ENCODE measurements around the gene LYZL6. TPM values are rescaled to one million over a fixed set of nuclear protein-coding genes. Genes with fewer than 3 reads are reported as not detected.

The LYZL6 gene
- total and polyA plus RNA-seq, 2 of the 8 experiments (the other 6 are each of a cell fraction or from before 2014, with no cell fraction given): not detected

DNA sequence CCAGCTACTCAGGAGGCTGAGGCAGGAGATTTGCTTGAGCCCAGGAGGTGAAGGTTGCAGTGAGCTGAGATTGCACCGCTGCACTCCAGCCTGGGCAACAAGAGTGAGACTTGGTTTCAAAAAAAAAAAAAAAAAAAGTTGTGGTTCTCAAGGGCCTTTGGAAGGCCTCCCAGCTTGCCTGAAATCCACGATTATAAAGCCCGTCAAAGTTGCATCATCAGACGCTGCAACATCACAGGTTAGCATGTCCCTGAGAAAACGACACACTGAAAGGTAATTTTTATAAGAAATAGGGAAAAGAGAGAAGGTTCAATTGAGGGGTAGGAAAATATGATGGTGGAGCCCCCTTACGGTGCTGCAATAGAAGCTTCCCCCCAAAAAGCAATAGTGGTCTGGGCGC, 4.6 kb upstream of the LYZL6 start:
- Histone ChIP-seq H2AK5ac (ENCODE audit: low read depth, low read length) (no peak overlapping the region), H3K27me3 (replicated peaks in 1 of 4; ENCODE audit: control insufficient read depth in 3 of 4, extremely low read depth in 1 of 4, insufficient read depth in 3 of 4, low read length in 3 of 4) (no peaks in the 10 kb centered on the region), H2BK15ac (ENCODE audit: low read length) (no peak overlapping the region), H2BK5ac (ENCODE audit: low read depth, low read length) (no peak overlapping the region), H3K79me1 (ENCODE audit: low read depth, low read length) (no peaks in the 10 kb centered on the region), H4K5ac (ENCODE audit: insufficient read length, low read depth, low read length) (no peak overlapping the region), H3K56ac (replicated peaks; ENCODE audit: insufficient read length, low read depth, low read length) (no peak overlapping the region), H3K23ac (ENCODE audit: insufficient read length) (no peak overlapping the region), H3K4me1 (replicated peaks in 1 of 4; ENCODE audit: control insufficient read depth in 3 of 4, insufficient read depth in 4 of 4, low read length in 3 of 4) (no peaks in the 10 kb centered on the region), H3K36me3 (ENCODE audit: control insufficient read depth in 2 of 4, insufficient read depth in 4 of 4, low read length in 3 of 4) (no peaks in the 10 kb centered on the region), H3K4ac (replicated peaks; ENCODE audit: insufficient read length, low read depth, low read length) (no peak overlapping the region), H3K18ac (ENCODE audit: extremely low read depth, low read length) (no peak overlapping the region), H3K27ac (ENCODE audit: low read depth, low read length) (no peak overlapping the region), H3K9ac (replicated peaks in 1 of 4; ENCODE audit: extremely low read depth in 1 of 4, low read depth in 3 of 4, low read length in 3 of 4) (no peak overlapping the region), H4K8ac (ENCODE audit: extremely low read depth, insufficient read depth, low read length) (no peak overlapping the region), H3K4me2 (ENCODE audit: insufficient read depth in 1 of 2, low read depth in 2 of 2, low read length in 2 of 2) (no peak overlapping the region), H2BK120ac (replicated peaks; ENCODE audit: low read depth, low read length) (no peak overlapping the region), H3K4me3 (ENCODE audit: extremely low read depth in 1 of 4, insufficient read depth in 2 of 4, low read depth in 3 of 4, low read length in 4 of 4) (no peak overlapping the region), H2BK20ac (ENCODE audit: low read length) (no peak overlapping the region), H4K20me1 (replicated peaks in 1 of 2; ENCODE audit: control insufficient read depth in 1 of 2, insufficient read depth in 2 of 2, low read length in 2 of 2) (no peaks in the 10 kb centered on the region), H2BK12ac (ENCODE audit: low read depth, low read length) (no peak overlapping the region), H3K9me3 (ENCODE audit: insufficient read depth in 2 of 2, low read depth in 1 of 2, low read length in 1 of 2) (no peaks in the 10 kb centered on the region), H4K91ac (replicated peaks; ENCODE audit: insufficient read length, low read length) (no peak overlapping the region), H3K79me2 (ENCODE audit: control insufficient read depth in 1 of 2, insufficient read depth in 2 of 2, low read length in 2 of 2) (no peaks in the 10 kb centered on the region), H3K14ac (ENCODE audit: insufficient read length) (no peak overlapping the region), H3K23me2 (ENCODE audit: low read depth, low read length) (no peaks in the 10 kb centered on the region), H2AFZ (ENCODE audit: low read length) (no peak overlapping the region)
- WGBS, 2 experiments (ENCODE audit: extremely low coverage in 1 of 2, insufficient coverage in 1 of 2, insufficient read length in 1 of 2, insufficient replicate concordance in 2 of 2, low coverage in 1 of 2, low lambda C conversion rate in 2 of 2, missing lambda C conversion rate in 1 of 2): 92% methylated on average over 7 of the region's 7 CpGs; no CpG with 5 or more reads in 1 of the 2 experiments
- TF ChIP-seq CEBPB (IDR thresholded peaks at IDR 0.05; ENCODE audit: low read depth, low read length): peak; percentile 10; the same call in 1 of the 2 replicates
- TF ChIP-seq, protein P1, sequence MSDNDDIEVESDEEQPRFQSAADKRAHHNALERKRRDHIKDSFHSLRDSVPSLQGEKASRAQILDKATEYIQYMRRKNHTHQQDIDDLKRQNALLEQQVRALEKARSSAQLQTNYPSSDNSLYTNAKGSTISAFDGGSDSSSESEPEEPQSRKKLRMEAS (IDR thresholded peaks at IDR 0.05): no peak
- DNase-seq (ENCODE audit: low read depth in 1 of 2, low spot score in 2 of 2) (no peak), FAIRE-seq (no peak)
- ChIA-PET POLR2A (ENCODE audit: partially characterized antibody) (no interaction called here), CTCF (ENCODE audit: partially characterized antibody) (interaction anchor here (0.7 to 1.6 kb wide), 8 partner anchors 9 to 201 kb away, joined by 3 to 9 read pairs (median 4); no protein-coding TSS in a partner anchor)
